HEK293T (cell line): ENCODE results near the gene CCDC102A.

Experiments
- CTCF ChIA-PET: fragments of 350-600 bp; formaldehyde crosslinking; extraction: SDS; loops from one replicate; lab custom pipeline; 2021; ENCODE audit warnings: antibody characterized with exemption, inconsistent platforms; lab: Yijun Ruan, JAX
- POLR2A ChIA-PET: fragments of 350-600 bp; formaldehyde crosslinking; extraction: SDS; loops from one replicate; lab custom pipeline; 2020; ENCODE audit warnings: antibody characterized with exemption, inconsistent platforms; lab: Yijun Ruan, JAX
- DNase-seq: peaks from one replicate; pipeline ENCODE4 v3.0.0; 2012; ENCODE audit warnings: mixed read lengths; ENCODE audit errors: extremely low spot score
- ARNT ChIP-seq: fragments of 450-650 bp; IDR thresholded peaks from 2 replicates; pipeline ENCODE4 v1.6.1; 2017; ENCODE audit warnings: mild to moderate bottlenecking
- BHLHE40 ChIP-seq: fragments of 450-650 bp; IDR thresholded peaks from 2 replicates; pipeline ENCODE4 v1.6.1; 2016; ENCODE audit warnings: mild to moderate bottlenecking, moderate library complexity, borderline replicate concordance
- CTBP1 ChIP-seq: fragments of 450-650 bp; IDR thresholded peaks from 2 replicates; pipeline ENCODE4 v1.6.1; 2016; ENCODE audit warnings: borderline replicate concordance
- ELF4 ChIP-seq: fragments of 450-650 bp; IDR thresholded peaks from 2 replicates; pipeline ENCODE4 v1.6.1; 2017; ENCODE audit warnings: antibody characterized with exemption
- FOXA1 ChIP-seq: fragments of 450-650 bp; IDR thresholded peaks from 2 replicates; pipeline ENCODE4 v1.6.1; 2016; ENCODE audit warnings: mild to moderate bottlenecking
- FOXK2 ChIP-seq: fragments of 450-650 bp; IDR thresholded peaks from 2 replicates; pipeline ENCODE4 v1.6.1; 2016; ENCODE audit warnings: mild to moderate bottlenecking
- FOXM1 ChIP-seq: fragments of 450-650 bp; IDR thresholded peaks from 2 replicates; pipeline ENCODE4 v1.6.1; 2017; ENCODE audit warnings: mild to moderate bottlenecking, borderline replicate concordance
- HDGF ChIP-seq: fragments of 450-650 bp; IDR thresholded peaks from 2 replicates; pipeline ENCODE4 v1.6.1; 2017; ENCODE audit warnings: antibody characterized with exemption, borderline replicate concordance
- L3MBTL2 ChIP-seq: fragments of 450-650 bp; conservative IDR thresholded peaks from 2 replicates; pipeline ENCODE4 v1.6.1; 2016; ENCODE audit warnings: mild to moderate bottlenecking
- LEF1 ChIP-seq: fragments of 450-650 bp; IDR thresholded peaks from 2 replicates; pipeline ENCODE4 v1.6.1; 2017; ENCODE audit warnings: mild to moderate bottlenecking, borderline replicate concordance
- NFRKB ChIP-seq: fragments of 450-650 bp; IDR thresholded peaks from 2 replicates; pipeline ENCODE4 v1.6.1; 2016; ENCODE audit warnings: mild to moderate bottlenecking, moderate library complexity
- PKNOX1 ChIP-seq: fragments of 450-650 bp; IDR thresholded peaks from 2 replicates; pipeline ENCODE4 v1.6.1; 2016
- SP1 ChIP-seq: fragments of 450-650 bp; IDR thresholded peaks from 2 replicates; pipeline ENCODE4 v1.6.1; 2017
- SUZ12 ChIP-seq: fragments of 450-650 bp; IDR thresholded peaks from 2 replicates; pipeline ENCODE4 v1.6.1; 2016; ENCODE audit warnings: mild to moderate bottlenecking
- TARDBP ChIP-seq: fragments of 450-650 bp; IDR thresholded peaks from 2 replicates; pipeline ENCODE4 v1.6.1; 2016
- ZNF384 ChIP-seq: fragments of 450-650 bp; IDR thresholded peaks from 2 replicates; pipeline ENCODE4 v1.6.1; 2016

CCDC102A gene

DNA sequence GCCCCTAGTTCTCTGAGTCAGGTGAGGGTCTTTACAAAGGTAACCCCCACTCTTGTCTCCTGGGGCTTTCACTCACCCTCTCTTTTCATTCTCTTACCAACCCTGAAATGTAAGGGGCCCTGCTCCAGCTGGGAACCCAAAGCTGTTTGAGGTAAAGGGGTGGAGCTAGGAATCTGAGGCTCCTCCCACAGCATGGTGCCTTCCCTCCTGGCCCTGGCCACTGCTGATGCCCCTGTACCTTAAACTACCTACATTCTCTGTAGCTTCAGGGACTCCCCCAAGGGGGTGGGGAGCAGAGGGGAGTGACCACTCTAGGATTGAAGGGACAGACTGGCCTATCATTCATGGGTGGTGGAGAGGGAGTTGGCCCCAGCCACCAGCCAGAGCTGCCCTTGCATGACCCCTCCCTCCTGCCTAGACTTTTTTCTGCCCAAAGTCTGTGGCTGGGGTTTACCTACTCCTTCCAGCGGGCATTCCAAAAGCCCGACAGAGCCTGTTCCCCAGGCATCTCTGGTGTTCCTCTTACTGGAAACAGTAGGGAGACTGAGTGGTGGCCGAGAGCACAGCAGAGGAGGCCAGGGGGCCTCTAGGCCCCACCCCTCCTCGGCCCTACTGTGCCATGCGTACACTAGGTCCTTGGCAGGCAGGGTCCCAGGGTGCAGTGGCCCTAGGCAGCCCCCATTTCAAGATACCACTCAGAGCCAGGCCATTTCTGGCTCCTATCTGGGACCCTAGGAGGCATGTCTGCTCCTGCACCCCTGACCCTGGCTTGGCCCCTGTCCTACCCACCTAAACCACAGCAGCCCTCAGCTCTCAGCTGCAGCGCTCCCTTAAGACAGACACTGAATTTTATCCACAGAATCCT, 59.6 kb downstream of the CCDC102A start:
- no peak for DNase-seq
- CTCF ChIA-PET, result interaction anchor here (2.2 kb wide), 1 partner anchor 43 kb away, joined by 8 read pairs; no protein-coding TSS in a partner anchor
- POLR2A ChIA-PET, result interaction anchor here (0.6 to 2.2 kb wide), 3 partner anchors 8 to 14 kb away, joined by 3 to 8 read pairs (median 3); partner anchors contain the start of gene POLR2C
- TF ChIP-seq HDGF (no peak), CTBP1 (no peak), TARDBP (no peak), FOXM1 (no peak), PKNOX1 (no peak), ELF4 (no peak), ZNF384 (no peak), ARNT (no peak), SP1 (no peak), BHLHE40 (no peak), FOXK2 (no peak), L3MBTL2 (no peak), SUZ12 (no peak), FOXA1 (no peak), LEF1 (no peak), NFRKB (no peak)

DNA sequence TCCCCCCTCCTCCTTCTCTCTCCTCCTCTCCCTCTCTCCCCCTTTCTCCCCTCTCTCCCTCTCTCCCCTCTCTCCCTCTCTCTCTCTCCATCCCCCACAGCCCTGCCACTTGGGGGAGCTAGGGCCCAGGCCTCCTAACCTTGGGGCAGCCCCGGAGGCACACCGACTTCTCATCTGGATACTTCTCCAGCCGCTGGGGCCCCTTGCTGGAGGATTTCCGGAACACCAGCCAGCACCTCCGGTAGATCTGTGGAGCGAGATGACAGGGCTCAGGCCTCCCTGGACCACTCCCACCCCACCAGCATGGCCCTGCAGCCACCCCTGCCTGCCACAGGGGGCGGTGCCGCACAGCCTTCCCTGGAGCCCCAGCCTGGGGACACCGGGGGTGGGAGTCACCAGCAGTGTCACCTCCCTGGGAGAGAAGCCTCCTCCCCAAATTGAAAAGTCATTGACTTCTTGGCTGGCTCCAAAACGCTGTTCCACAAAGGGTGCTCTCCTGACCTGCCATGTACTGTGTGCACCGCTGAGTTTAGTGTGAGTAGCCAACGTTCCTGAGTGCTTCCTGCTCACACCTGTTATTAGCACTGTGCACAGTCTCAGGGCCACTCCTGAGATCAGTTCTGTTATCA, 60.5 kb downstream of the CCDC102A start:
- ChIA-PET CTCF (interaction anchor here (0.6 to 2.2 kb wide), 2 partner anchors 21 to 44 kb away, joined by 3 to 8 read pairs; no protein-coding TSS in a partner anchor), POLR2A (interaction anchor here (1.4 to 2.2 kb wide), 3 partner anchors 11 to 29 kb away, joined by 3 to 8 read pairs (median 4); partner anchors contain the start of genes CIAPIN1, COQ9 and POLR2C)
- TF ChIP-seq FOXM1 (no peak), LEF1 (no peak), HDGF (no peak), ARNT (no peak), NFRKB (no peak), FOXK2 (no peak), FOXA1 (no peak), ELF4 (no peak), L3MBTL2 (no peak), SUZ12 (no peak), PKNOX1 (no peak), TARDBP (no peak)
- DNase-seq, result peak; percentile 82

GRCh38 chr16:57474671-57475661, 61.4 kb downstream of the CCDC102A start:
- POLR2A ChIA-PET, result interaction anchor here (0.6 to 2.2 kb wide), 2 partner anchors 13 to 28 kb away, joined by 3 to 8 read pairs (median 4); partner anchors contain the start of genes CIAPIN1, COQ9 and POLR2C
- no peak for TF ChIP-seq NFRKB
- no peak for TF ChIP-seq FOXA1
- no peak for TF ChIP-seq SUZ12
- no peak for TF ChIP-seq ARNT
- no peak for TF ChIP-seq CTBP1
- no peak for TF ChIP-seq SP1
- no peak for TF ChIP-seq FOXM1
- no peak for DNase-seq
- CTCF ChIA-PET, result interaction anchor here (0.6 to 2.6 kb wide), 3 partner anchors 13 to 45 kb away, joined by 3 to 9 read pairs (median 8); partner anchors contain the start of gene POLR2C

DNA sequence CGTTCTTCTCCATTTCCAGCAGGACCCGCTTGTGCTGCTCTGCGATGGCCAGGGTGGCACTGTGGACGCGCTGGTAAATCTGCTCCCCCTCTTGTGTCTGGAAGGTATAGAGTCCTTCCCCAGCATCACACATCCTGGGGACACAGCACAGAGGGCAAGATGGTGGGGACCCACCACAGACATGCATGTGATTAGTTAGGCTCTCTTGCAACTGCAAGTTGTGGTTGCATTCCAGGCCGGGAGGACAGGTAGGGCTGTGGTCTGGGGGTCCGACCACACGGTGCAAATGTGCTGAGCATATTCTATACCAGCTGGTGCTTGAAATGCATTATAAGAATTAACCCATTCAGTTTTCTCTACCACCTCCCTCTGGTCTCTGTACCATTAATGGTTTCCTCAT, 62.5 kb downstream of the CCDC102A start:
- no peak for TF ChIP-seq ZNF384
- TF ChIP-seq SP1, result no peak
- TF ChIP-seq SUZ12, result no peak
- no peak for TF ChIP-seq TARDBP
- no peak for TF ChIP-seq HDGF
- TF ChIP-seq LEF1, result no peak
- no peak for TF ChIP-seq CTBP1
- no peak for TF ChIP-seq ELF4
- no peak for TF ChIP-seq NFRKB
- no peak for TF ChIP-seq ARNT
- TF ChIP-seq BHLHE40, result no peak
- TF ChIP-seq FOXA1, result no peak
- TF ChIP-seq PKNOX1, result no peak
- no peak for TF ChIP-seq FOXM1
- no peak for TF ChIP-seq L3MBTL2
- TF ChIP-seq FOXK2, result no peak
- CTCF ChIA-PET, result interaction anchor here (2.6 kb wide), 1 partner anchor 12 kb away, joined by 9 read pairs; the partner anchor contains the start of gene POLR2C
- POLR2A ChIA-PET, result interaction anchor here (0.6 to 1.6 kb wide), 3 partner anchors 11 to 27 kb away, joined by 3 to 4 read pairs (median 4); partner anchors contain the start of genes CIAPIN1, COQ9 and POLR2C
- no peak for DNase-seq
